Glutamatergic neuron (in vitro differentiated cells): Measurements from ENCODE around the gene SHANK3. TPM values are rescaled to one million over a fixed set of nuclear protein-coding genes. Genes with fewer than 3 reads are reported as not detected.
"Not testable (repeated sequence)": the region's sequence is repeated elsewhere in the genome, so short reads cannot be mapped to it uniquely, and the experiment has no call there.

Experiments
- DNase-seq: peaks from one replicate; pipeline ENCODE4 v3.0.0; 2022
- H3K27ac Mint-ChIP-seq: one replicate; pipeline ENCODE4 v1.8.0; 2020; ENCODE audit warnings: mild to moderate bottlenecking, mixed read lengths, inconsistent platforms; ENCODE audit not compliant: unreplicated experiment
- H3K27me3 Mint-ChIP-seq: one replicate; pipeline ENCODE4 v1.8.0; 2020; ENCODE audit warnings: mild to moderate bottlenecking, moderate library complexity, mixed read lengths, inconsistent platforms; ENCODE audit not compliant: unreplicated experiment
- H3K36me3 Mint-ChIP-seq: one replicate; pipeline ENCODE4 v1.8.0; 2020; ENCODE audit warnings: mild to moderate bottlenecking, mixed read lengths, inconsistent platforms; ENCODE audit not compliant: unreplicated experiment
- H3K4me1 Mint-ChIP-seq: one replicate; pipeline ENCODE4 v1.8.0; 2020; ENCODE audit warnings: mild to moderate bottlenecking, low read depth, mixed read lengths, inconsistent platforms; ENCODE audit not compliant: unreplicated experiment
- H3K4me3 Mint-ChIP-seq: one replicate; pipeline ENCODE4 v1.8.0; 2020; ENCODE audit warnings: mild to moderate bottlenecking, mixed read lengths, inconsistent platforms; ENCODE audit not compliant: unreplicated experiment
- H3K9me3 Mint-ChIP-seq: one replicate; pipeline ENCODE4 v1.8.0; 2020; ENCODE audit warnings: mild to moderate bottlenecking, moderate library complexity, mixed read lengths, inconsistent platforms; ENCODE audit not compliant: unreplicated experiment
- total RNA-seq: library from RNA; stranded (reverse); fragmentation: NEBNext Ultra II Directional; extraction: Animal tissue kit (Norgen Biotek cat#: 25700); gene quantifications from one replicate; pipeline ENCODE4 v1.2.1, GENCODE V29; 2021; ENCODE audit not compliant: unreplicated experiment
- TF ChIP-seq, protein P1 (sequence below): fragments of 200-600 bp; sonication (generic); IDR thresholded peaks from one replicate; pipeline ENCODE4 v1.5.0; 2021; ENCODE audit not compliant: partially characterized antibody, unreplicated experiment

SHANK3 gene
- total RNA-seq, 1 donor from 2014 or later = 20.4 TPM

DNA sequence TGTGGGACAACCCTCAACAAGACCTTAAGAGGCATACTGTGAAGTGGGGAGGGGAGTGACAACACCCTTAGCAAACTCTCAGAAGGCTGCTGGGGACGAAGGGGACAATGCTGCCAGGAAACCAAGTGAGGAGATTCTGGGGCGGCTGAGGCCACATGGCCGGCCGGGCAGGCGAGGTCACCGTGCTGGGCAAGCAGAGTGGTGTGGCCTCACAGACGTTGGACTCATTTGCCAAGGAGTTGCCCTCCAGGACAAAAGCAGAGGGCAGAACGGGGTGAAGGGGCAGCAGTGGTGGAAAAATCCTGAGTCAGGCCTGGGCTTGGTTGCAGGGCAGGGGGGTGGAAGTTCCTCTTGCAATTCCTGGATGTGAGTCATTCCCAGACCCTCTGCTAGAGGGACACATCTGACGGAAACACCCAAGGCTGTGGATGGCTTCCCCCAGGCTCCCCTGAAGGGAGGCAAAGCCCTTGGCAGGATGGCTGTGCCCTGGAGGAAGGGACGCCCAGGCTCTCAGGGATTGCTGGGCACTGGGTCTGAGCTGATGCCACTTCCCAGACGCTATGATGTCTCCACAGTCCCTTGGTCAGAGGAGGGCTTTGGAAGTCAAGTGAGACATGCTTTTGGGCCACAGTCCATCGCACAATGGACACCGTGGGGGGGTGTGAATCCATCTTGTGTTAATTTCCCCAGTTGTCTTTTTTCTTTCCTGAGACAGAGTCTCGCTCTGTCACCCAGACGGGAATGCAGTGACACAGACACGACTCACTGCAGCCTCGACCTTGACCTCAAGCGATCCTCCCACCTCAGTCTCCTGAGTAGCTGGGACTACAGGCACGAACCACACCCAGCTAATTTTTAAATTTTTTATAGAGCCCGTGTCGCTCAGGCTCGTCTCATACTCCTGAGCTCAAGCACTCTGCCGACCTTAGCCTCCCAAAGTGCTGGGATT, 16.2 kb upstream of the SHANK3 start:
- Mint-ChIP-seq H3K4me3 (no peak overlapping the region), H3K27me3 (peaks cover 5% of the 10 kb centered on the region), H3K9me3 (peaks cover 6% of the 10 kb centered on the region), H3K36me3 (no peaks in the 10 kb centered on the region), H3K27ac (no peak overlapping the region), H3K4me1 (no peaks in the 10 kb centered on the region)
- TF ChIP-seq, protein P1, sequence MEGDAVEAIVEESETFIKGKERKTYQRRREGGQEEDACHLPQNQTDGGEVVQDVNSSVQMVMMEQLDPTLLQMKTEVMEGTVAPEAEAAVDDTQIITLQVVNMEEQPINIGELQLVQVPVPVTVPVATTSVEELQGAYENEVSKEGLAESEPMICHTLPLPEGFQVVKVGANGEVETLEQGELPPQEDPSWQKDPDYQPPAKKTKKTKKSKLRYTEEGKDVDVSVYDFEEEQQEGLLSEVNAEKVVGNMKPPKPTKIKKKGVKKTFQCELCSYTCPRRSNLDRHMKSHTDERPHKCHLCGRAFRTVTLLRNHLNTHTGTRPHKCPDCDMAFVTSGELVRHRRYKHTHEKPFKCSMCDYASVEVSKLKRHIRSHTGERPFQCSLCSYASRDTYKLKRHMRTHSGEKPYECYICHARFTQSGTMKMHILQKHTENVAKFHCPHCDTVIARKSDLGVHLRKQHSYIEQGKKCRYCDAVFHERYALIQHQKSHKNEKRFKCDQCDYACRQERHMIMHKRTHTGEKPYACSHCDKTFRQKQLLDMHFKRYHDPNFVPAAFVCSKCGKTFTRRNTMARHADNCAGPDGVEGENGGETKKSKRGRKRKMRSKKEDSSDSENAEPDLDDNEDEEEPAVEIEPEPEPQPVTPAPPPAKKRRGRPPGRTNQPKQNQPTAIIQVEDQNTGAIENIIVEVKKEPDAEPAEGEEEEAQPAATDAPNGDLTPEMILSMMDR = no peak
- DNase-seq = no peak

DNA sequence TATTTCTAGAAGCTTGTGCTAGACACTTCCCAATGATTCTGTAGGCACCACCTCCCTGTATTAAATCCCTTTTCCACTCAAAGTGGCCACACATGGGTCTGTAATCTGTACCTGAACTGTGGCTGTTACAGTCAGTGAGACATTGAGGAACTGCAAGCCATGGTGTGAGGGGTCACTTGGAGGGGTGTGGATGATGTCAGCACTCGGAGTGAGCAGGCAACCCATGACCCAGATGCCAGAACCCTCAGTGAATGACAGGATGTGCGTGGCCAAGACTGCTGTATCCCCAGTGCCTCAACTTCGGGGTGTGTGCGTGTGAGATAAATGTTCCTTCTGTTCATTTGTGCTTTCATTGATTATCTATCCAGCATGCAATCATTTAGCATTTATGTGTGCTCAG, 14.7 kb upstream of the SHANK3 start:
- DNase-seq = no peak
- Mint-ChIP-seq H3K27ac (no peak overlapping the region), H3K27me3 (peaks cover 5% of the 10 kb centered on the region), H3K9me3 (peaks cover 6% of the 10 kb centered on the region), H3K4me3 (no peak overlapping the region), H3K36me3 (no peaks in the 10 kb centered on the region), H3K4me1 (no peaks in the 10 kb centered on the region)
- TF ChIP-seq, protein P1 = no peak

DNA sequence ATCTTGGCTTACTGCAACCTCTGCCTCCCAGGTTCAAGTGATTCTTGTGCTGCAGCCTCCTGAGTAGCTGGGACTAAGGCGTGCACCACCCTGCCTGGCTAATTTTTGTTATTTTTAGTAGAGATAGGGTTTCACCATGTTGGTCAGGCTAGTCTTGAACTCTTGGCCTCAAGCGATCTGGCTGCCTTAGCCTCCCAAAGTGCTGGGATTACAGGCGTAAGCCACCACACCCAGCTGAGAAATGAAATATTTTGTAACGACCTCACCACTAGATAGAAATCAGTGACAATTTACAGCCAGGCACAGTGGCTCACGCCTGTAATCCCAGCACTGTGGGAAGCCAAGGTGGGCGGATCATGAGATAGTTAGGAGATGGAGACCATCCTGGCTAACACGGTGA, 12.9 kb upstream of the SHANK3 start:
- H3K27me3 Mint-ChIP-seq, H3K4me1 Mint-ChIP-seq, H3K9me3 Mint-ChIP-seq, DNase-seq, H3K4me3 Mint-ChIP-seq, H3K27ac Mint-ChIP-seq, H3K36me3 Mint-ChIP-seq: not testable (repeated sequence)

DNA sequence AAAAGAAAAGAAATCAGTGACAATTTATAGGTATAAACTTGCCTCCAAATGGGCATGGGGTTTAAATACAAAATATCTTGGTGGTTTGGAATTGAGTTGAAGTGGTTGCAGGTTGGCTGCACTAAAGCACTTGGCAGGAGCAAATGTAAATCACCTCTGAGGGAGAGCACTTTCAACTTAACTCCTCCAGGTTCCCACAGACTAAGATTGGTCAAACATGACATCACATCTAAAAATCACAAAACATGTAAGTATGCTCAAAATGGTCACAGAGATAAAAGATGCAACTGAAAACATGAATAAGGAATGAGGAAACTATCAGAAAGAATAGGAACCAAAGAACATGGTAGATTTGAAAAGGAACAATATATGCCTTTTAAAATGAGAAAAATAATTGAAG, 12.3 kb upstream of the SHANK3 start:
- peaks cover 4% of the 10 kb centered on the region for H3K27me3 Mint-ChIP-seq
- H3K36me3 Mint-ChIP-seq = no peaks in the 10 kb centered on the region
- TF ChIP-seq, protein P1 = no peak
- H3K9me3 Mint-ChIP-seq = peaks cover 2% of the 10 kb centered on the region
- DNase-seq = no peak
- no peak overlapping the region for H3K4me3 Mint-ChIP-seq
- H3K4me1 Mint-ChIP-seq = no peaks in the 10 kb centered on the region
- H3K27ac Mint-ChIP-seq = no peak overlapping the region

DNA sequence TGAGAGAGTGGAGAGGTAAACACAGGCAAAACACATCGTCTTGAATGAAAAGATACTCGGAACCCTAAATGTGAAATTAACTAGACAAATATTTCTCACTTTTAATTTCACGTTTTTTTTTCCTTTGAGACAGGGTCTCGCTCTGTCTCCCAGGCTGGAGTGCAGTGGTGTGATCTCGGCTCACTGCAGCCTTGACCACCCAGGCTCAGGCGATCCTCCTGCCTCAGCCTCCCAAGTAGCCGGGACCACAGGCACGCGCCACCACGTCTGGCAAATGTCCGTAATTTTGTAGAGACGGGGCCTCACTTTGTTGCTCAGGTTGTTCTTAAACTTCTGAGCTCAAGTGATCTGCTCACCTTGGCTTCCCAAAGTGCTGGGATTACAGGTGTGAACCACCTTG, 7.4 kb upstream of the SHANK3 start:
- TF ChIP-seq, protein P1 = no peak
- peaks cover 2% of the 10 kb centered on the region for H3K9me3 Mint-ChIP-seq
- H3K27ac Mint-ChIP-seq = no peak overlapping the region
- H3K4me1 Mint-ChIP-seq = no peaks in the 10 kb centered on the region
- H3K27me3 Mint-ChIP-seq = peaks cover 3% of the 10 kb centered on the region
- no peak for DNase-seq
- no peaks in the 10 kb centered on the region for H3K36me3 Mint-ChIP-seq
- H3K4me3 Mint-ChIP-seq = no peak overlapping the region
